UCSD-AML1 (cell line): ENCODE measurements around the gene DNAJC15.

ENCODE experiments used
- DNase-seq: peaks from one replicate; lab custom pipeline; 2025; ENCODE audit not compliant: unreplicated experiment; lab: John Stamatoyannopoulos, UW

DNAJC15 gene

DNA sequence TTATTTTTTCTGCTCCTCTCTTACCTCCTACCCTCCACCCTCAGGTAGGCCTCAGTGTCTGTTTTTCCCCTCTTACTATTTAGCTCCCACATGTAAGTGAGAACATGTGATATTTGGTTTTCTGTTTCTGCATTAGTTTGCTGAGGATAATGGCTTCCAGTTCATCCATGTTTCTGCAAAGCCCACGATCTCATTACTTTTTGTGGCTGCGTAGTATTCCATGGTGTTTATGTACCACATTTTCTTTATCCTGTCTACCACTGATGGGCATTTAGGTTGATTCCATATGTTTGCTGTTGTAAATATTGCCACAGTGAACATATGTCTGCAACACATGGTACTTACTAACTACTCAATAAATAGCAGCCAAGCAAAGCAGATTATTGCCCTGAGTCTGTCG lies 56.8 kb downstream of the DNAJC15 start:
- no peak for DNase-seq

DNA sequence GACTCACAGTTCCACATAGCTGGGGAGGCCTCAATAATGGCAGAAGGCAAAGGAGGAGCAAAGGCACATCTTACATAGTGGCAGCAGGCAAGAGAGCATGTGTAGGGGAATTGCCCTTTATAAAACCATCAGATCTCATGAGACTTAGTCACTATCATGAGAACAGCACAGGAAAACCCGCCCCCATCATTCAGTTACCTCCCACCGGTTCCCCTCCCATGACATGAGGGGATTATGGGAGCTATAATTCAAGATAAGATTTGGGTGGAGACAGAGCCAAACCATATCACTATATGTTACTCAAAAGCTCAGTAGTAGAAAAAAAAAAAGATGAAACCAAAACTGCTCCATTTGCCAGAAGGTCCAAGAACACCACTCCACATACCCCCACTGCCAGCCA lies 58.5 kb downstream of the DNAJC15 start:
- DNase-seq: no peak

DNA sequence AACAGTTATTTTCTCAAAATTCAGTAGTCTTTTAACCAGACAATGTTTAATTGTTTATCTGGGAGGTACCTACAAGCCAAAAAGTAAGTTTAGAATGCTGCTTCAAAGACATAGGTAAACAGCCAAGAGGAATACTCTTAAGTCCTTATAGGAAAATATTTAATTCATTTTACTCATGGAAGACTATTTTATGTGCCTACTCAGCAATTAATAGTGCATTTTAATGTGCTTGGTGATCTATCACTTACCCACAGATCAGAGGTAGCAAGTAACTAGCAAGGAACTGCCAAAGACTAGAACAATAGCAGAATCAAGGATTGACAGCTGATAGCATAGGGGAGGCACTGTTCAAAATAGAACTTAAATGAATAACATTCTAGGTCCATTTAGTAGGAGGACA lies 60.4 kb downstream of the DNAJC15 start:
- DNase-seq: no peak

- DNase-seq: no peak
Measured at GRCh38 chr13:43085545-43085944, 62.2 kb downstream of the DNAJC15 start.

DNA sequence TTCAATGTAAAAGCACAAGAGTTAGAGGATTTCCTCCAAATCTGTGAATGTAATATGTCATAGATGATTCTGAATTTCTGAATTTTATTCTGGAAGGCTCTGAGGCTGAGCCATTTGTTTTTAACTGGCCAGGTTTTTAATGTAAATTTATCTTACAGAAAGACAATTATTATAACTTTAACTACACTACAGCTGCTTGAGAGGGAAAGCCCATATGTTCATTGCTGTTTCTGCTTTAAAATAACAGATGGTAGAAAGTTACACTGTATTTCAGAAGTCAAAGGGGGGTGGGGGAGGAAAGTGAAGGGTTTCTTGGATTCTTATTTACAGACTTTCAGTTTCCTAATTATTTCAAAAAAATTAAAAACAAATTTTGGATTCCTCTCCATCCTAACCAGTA lies 62.8 kb downstream of the DNAJC15 start:
- no peak for DNase-seq

GRCh38 chr13:43088093-43088511 lies 64.7 kb downstream of the DNAJC15 start:
- no peak for DNase-seq

DNA sequence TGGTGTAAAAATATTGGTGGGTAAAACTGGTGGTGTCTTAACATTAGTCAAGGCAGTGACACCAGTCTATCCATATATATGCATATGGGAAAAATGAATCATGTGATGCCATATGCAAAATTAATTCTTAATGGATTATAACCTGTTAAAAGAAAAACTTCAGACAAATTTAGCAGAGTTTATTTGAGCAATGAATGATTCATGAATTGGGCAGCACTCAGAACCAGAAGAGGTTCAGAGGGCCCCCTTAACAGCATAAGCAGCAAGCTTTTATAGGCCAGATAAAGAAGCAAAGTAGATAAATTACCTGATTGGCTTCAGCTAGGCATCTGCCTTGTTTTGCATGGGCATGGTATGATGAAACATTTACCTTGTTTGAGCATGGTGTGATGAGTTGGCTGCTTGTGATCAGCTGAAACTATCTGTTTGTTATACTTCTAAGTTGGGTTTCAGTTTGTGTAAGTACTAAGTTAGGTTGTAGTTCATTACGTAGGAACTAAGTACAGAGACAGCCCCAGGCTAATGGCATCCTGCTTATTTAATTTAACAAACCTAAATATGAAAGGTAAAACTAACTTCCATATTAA lies 66.6 kb downstream of the DNAJC15 start:
- no peak for DNase-seq

DNA sequence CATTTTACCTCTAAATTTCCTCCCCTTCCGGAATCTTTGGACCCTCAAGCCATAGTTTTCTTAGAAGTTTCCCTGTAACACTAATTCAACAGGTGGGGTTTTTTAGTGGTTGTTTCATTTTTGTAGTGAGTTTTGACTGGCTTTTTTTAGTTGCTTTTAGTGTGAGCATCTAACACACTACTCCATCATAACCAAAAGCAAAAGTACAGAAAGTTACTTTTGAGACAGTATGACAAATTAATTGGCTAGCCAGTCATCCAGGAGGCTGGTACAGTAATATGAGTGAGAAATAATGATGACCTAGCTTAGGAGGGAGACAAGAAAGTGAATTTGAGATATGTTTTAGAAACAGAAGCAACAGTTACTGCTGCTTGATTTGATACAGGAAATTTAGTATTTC lies 71.5 kb downstream of the DNAJC15 start:
- DNase-seq: no peak

DNA sequence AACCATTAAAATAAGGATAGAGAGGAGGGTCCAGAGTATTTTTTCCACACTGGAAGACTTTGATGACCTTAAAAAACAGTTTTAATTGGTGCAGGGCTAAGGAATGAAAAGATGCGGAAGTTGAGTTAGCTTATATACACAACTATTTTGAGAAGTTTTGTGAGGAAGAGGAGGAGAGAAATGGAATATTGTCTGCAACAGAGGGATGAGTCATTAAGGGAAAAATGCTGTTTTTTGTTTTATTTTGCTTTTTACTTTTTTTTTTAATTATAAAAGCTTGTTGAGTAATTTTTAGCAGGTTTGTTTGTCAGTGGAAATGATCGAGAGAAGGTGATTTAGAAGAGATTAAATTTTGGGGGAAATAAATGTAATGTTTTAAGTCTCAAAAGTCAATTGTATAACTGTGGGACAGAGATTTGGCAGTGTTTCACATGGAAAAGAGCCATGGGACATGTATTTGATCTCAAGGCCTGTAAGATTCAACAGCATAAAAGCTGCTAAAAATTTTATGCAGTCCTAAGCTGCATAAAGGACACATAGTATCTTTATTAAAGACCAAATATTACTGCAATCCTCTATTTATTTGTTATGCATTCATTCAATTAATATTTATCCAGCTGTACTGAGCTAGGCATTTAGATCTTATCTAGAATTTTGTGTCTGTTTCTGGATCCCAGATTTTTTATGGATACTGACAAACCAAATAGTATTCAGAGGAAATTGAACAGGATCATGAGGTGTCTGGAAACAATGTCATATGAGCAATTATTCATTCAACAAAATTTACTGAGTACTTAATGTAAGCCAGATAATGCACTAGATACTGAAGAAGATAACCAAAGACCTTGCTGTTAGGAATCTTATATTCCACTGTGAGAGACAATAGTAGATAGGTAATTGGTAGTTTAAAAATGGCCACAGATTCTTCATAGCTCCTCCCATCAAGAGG lies 72.7 kb downstream of the DNAJC15 start:
- DNase-seq: no peak

GRCh38 chr13:43100667-43101066 lies 77.3 kb downstream of the DNAJC15 start:
- DNase-seq: no peak

DNA sequence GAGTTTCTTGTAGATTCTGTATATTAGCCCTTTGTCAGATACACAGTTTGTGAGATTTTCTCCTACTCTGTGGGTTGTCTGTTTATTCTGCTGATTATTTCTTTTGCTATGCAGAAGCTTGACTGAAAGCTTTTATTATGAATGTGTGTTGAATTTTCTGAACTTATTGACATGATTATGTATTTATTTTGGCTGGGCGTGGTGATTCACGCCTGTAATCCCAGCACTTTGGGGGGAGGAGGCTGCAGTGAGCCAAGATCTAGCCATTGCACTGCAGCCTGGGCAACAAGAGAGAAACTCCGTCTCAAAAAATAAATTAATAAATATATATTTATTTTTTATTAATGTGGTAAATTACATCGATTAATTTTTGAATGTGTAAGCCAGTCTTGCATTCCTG lies 78.9 kb downstream of the DNAJC15 start:
- DNase-seq: no peak

DNA sequence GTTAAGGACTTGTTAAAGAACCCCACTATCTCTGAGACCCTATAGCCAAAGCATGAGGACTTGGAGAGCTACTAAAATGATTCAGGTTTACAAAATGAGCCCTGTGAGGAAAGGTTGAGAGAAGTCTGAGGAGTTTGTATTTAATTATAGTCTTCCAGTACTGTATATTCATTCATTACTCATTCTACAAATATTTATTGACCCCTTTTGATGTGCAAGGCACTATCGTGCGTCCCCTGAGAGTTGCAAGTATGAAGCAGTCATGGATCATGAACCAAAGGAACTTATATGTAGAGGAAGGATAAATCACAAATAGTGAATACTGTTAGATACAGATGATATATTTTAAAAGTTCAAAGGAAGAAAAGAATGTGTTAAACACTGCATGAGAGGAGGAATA lies 84.4 kb downstream of the DNAJC15 start:
- no peak for DNase-seq

DNA sequence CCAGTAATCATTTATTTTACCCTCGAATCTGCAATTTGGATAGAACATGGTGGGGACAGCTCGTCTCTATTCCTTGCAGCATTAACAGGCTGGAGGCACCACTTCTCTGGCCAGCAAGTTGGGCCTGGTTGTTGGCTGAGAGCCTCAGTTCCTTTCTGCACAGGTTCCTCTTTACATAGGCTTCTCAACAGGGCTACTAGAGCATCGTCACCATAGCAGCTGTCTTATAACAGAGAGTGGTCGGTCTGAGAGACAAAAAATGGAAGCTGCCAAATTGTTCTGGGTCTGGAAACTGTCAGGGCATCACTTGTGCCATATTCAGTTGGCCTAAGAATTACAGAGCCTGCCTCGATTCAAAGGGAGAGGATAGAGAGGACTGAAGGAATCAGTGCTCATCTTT lies 86.7 kb downstream of the DNAJC15 start:
- no peak for DNase-seq

GRCh38 chr13:43110658-43111057 lies 87.3 kb downstream of the DNAJC15 start:
- no peak for DNase-seq

DNA sequence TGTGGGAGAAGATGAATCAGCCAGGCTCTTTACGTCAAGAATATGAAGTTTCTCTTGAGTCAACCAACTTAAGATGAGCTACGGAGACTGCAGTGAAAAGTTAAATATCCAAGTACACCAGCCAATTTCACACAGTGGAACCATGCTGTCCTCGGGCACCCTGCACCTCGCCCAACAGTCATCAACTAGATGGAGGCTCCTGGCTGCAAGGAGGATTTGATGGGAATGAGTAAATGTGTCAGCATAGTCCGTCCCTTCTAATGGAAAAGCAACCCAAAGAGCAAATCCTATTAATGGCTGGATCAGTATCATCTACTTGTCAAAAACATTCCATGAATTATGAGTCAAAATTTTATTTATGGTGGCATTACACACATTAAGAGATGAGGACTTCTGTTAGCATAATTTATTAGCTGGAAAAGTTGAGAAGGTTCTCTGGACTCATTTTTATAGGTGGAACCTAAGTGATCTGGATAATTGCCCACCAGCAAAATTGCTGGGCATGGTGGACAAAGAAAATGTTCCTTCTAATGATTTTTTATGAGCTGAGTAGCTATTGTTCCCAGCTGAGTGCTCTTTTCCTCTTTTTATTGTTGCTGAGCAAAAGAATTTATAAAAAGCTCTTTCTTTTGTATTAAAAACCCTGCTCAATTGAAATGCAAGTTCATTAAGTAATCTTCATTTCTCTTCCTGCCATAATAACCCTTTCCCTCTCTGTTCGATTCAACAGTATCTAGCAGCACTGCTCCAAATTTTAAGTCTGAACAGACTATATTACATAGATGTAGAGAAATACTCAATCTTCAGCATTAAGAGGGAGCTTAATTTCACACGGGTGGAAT lies 88.4 kb downstream of the DNAJC15 start:
- no peak for DNase-seq

DNA sequence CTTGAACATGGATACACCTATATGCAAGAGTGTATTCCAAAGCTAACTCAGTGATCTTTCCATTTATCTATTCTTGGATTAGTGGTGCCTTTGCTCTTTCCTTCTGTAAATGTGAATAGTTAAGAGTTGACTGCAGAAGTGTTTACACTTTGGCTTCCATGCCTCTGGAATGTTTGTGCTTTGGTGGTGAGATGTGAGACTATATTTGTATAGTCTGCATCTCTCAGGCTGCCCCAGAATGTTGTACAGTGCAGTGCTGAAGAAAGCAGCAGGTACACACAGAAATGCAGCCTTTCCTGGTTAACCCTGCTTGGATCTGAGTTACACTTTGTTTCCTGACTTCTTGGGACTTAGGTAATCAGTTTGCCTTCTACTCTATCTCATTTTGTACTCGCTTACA lies 90.2 kb downstream of the DNAJC15 start:
- no peak for DNase-seq

DNA sequence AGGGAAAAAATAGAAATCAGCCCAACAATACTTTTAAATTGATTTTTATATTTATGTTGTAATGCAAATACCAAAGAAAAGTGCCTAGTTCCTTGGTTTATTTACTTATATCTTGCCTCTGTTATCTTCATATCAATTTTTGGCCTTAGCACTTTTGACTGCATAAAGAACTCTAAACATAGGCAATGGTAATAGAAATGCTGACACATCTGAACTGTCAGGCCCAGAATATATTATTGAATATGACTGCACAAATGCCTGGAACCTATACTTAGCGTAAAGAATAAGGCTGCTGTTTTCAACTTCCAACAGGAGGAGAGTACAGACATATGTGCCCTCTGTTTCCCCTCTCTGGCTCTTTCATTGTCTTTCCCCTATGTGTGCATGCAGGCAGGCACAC lies 91.1 kb downstream of the DNAJC15 start:
- no peak for DNase-seq

GRCh38 chr13:43115141-43115540 lies 91.8 kb downstream of the DNAJC15 start:
- DNase-seq: no peak

GRCh38 chr13:43116242-43116641 lies 92.9 kb downstream of the DNAJC15 start:
- no peak for DNase-seq

GRCh38 chr13:43118521-43118920 lies 95.1 kb downstream of the DNAJC15 start:
- DNase-seq: no peak

- no peak for DNase-seq
Measured at GRCh38 chr13:43119206-43119605, 95.8 kb downstream of the DNAJC15 start.

- DNase-seq: no peak
Measured at GRCh38 chr13:43122791-43123190, 99.4 kb downstream of the DNAJC15 start.
